H1 (cell line): ENCODE data around the gene C5AR2.

Experiments used
- ASH2L ChIP-seq: fragments of 200-600, 300-600 bp; sonication (generic); IDR thresholded peaks from one replicate; pipeline ENCODE4 v1.7.1; 2017; ENCODE audit warnings: low read length
- BACH1 ChIP-seq: IDR thresholded peaks from 2 replicates; pipeline ENCODE4 v1.6.1; 2012; ENCODE audit warnings: low read length, improper control_type of control experiment
- EGR1 ChIP-seq: IDR thresholded peaks from 2 replicates; pipeline ENCODE4 v1.6.1; 2011; ENCODE audit warnings: low read depth, low read length, borderline replicate concordance
- EZH2 ChIP-seq: fragments of 200-600 bp; sonication (generic); IDR thresholded peaks from 2 replicates; pipeline ENCODE4 v1.7.1; 2012; ENCODE audit warnings: low read depth, mild to moderate bottlenecking, moderate library complexity, low read length, inconsistent platforms; ENCODE audit not compliant: severe bottlenecking
- GABPA ChIP-seq: IDR thresholded peaks from 2 replicates; pipeline ENCODE4 v1.6.1; 2011; ENCODE audit warnings: mild to moderate bottlenecking, low read length, moderate library complexity, borderline replicate concordance; ENCODE audit not compliant: insufficient read depth
- POLR2A ChIP-seq, 2 experiments: IDR thresholded peaks; 1 replicate in 1 of 2; 2 replicates in 1 of 2; pipeline ENCODE4 v1.6.1; 2011; ENCODE audit warnings: low read depth in 2 of 2, low read length in 2 of 2, mild to moderate bottlenecking in 2 of 2; ENCODE audit errors: control extremely low read depth in 1 of 2
- POLR2AphosphoS5 ChIP-seq: IDR thresholded peaks from 2 replicates; pipeline ENCODE4 v1.6.1; 2011; ENCODE audit warnings: low read depth, low read length
- TAF1 ChIP-seq: IDR thresholded peaks from 2 replicates; pipeline ENCODE4 v1.6.1; 2011; ENCODE audit warnings: mild to moderate bottlenecking, low read depth, low read length
- ZNF274 ChIP-seq: IDR thresholded peaks from 2 replicates; pipeline ENCODE4 v1.7.0; 2012; ENCODE audit warnings: low read length, borderline replicate concordance; ENCODE audit errors: extremely low read depth
- TF ChIP-seq, protein P1 (sequence below), 3 experiments: IDR thresholded peaks; 1 replicate in 2 of 3; 2 replicates in 1 of 3; pipeline versions ENCODE4 v1.5.1 to v1.6.1; 2011; ENCODE audit warnings: low read length in 3 of 3, mild to moderate bottlenecking in 3 of 3, inconsistent platforms in 2 of 3, low read depth in 1 of 3, moderate library complexity in 1 of 3; ENCODE audit not compliant: insufficient read depth in 1 of 3; ENCODE audit errors: control extremely low read depth in 1 of 3
- TF ChIP-seq, protein P2 (sequence below): IDR thresholded peaks from 2 replicates; pipeline ENCODE4 v1.6.1; 2012; ENCODE audit warnings: inconsistent platforms

GRCh38 chr19:47389150-47389556 lies 57.2 kb downstream of the C5AR2 start:
- no peak for TF ChIP-seq GABPA
- TF ChIP-seq, protein P1, sequence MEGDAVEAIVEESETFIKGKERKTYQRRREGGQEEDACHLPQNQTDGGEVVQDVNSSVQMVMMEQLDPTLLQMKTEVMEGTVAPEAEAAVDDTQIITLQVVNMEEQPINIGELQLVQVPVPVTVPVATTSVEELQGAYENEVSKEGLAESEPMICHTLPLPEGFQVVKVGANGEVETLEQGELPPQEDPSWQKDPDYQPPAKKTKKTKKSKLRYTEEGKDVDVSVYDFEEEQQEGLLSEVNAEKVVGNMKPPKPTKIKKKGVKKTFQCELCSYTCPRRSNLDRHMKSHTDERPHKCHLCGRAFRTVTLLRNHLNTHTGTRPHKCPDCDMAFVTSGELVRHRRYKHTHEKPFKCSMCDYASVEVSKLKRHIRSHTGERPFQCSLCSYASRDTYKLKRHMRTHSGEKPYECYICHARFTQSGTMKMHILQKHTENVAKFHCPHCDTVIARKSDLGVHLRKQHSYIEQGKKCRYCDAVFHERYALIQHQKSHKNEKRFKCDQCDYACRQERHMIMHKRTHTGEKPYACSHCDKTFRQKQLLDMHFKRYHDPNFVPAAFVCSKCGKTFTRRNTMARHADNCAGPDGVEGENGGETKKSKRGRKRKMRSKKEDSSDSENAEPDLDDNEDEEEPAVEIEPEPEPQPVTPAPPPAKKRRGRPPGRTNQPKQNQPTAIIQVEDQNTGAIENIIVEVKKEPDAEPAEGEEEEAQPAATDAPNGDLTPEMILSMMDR (IDR thresholded peaks at IDR 0.05; ENCODE audit: control extremely low read depth in 1 of 3, insufficient read depth in 1 of 3, low read depth in 1 of 3, low read length in 3 of 3): no peak
- TF ChIP-seq, protein P2, sequence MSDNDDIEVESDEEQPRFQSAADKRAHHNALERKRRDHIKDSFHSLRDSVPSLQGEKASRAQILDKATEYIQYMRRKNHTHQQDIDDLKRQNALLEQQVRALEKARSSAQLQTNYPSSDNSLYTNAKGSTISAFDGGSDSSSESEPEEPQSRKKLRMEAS: no peak
- TF ChIP-seq POLR2A (IDR thresholded peaks at IDR 0.05; ENCODE audit: control extremely low read depth in 1 of 2, low read depth in 2 of 2, low read length in 2 of 2): no peak
- TF ChIP-seq EZH2: no peak
- TF ChIP-seq POLR2AphosphoS5: no peak
- TF ChIP-seq ASH2L: no peak
- no peak for TF ChIP-seq ZNF274
- TF ChIP-seq TAF1: no peak
- no peak for TF ChIP-seq BACH1
- TF ChIP-seq EGR1: no peak
